HG02884 (cell line): Measurements from ENCODE around the gene PLEKHD1.
A peak's percentile ranks its signal among the peaks of the same experiment; 100 is the strongest.
"Not testable (repeated sequence)": the region's sequence is repeated elsewhere in the genome, so short reads cannot be mapped to it uniquely, and the experiment has no call there.

Experiments
- ATAC-seq: cut with Tn5 transposase; IDR thresholded peaks from one replicate; pipeline ENCODE4 v1.9.1; 2021; ENCODE audit warnings: mild to moderate bottlenecking, moderate library complexity; ENCODE audit not compliant: unreplicated experiment

The PLEKHD1 gene

GRCh38 chr14:69484444-69485314, at the start of gene PLEKHD1:
PLEKHD1 (plus strand) TSS chr14:69484728; CDS start chr14:69484966, 238 bp downstream.
- no peak for ATAC-seq

GRCh38 chr14:69439521-69440270, 44.8 kb upstream of the PLEKHD1 start:
- no peak for ATAC-seq

- ATAC-seq: peak; percentile 52
Observed at GRCh38 chr14:69441948-69442347, 42.6 kb upstream of the PLEKHD1 start.

- no peak for ATAC-seq
Observed at GRCh38 chr14:69443296-69443805, 41.2 kb upstream of the PLEKHD1 start.

- ATAC-seq: no peak
Observed at GRCh38 chr14:69449216-69449615, 35.3 kb upstream of the PLEKHD1 start.

GRCh38 chr14:69451941-69452340, 32.6 kb upstream of the PLEKHD1 start:
- ATAC-seq: no peak

GRCh38 chr14:69458350-69458749, 26.2 kb upstream of the PLEKHD1 start:
- ATAC-seq: no peak

- ATAC-seq: no peak
Observed at GRCh38 chr14:69459122-69459521, 25.4 kb upstream of the PLEKHD1 start.

GRCh38 chr14:69460093-69460701, 24.3 kb upstream of the PLEKHD1 start:
- ATAC-seq: no peak

- no peak for ATAC-seq
Observed at GRCh38 chr14:69464379-69464778, 20.1 kb upstream of the PLEKHD1 start.

- no peak for ATAC-seq
Observed at GRCh38 chr14:69464829-69465228, 19.7 kb upstream of the PLEKHD1 start.

- no peak for ATAC-seq
Observed at GRCh38 chr14:69468949-69469348, 15.6 kb upstream of the PLEKHD1 start.

- ATAC-seq: no peak
Observed at GRCh38 chr14:69471436-69471835, 13.1 kb upstream of the PLEKHD1 start.

GRCh38 chr14:69471916-69472315, 12.6 kb upstream of the PLEKHD1 start:
- no peak for ATAC-seq

GRCh38 chr14:69473260-69473659, 11.3 kb upstream of the PLEKHD1 start:
- ATAC-seq: no peak

- ATAC-seq: no peak
Observed at GRCh38 chr14:69473946-69474345, 10.6 kb upstream of the PLEKHD1 start.

GRCh38 chr14:69475194-69475818, 9.2 kb upstream of the PLEKHD1 start:
- ATAC-seq: no peak

GRCh38 chr14:69476824-69477450, 7.6 kb upstream of the PLEKHD1 start:
- not testable (repeated sequence) for ATAC-seq

- ATAC-seq: not testable (repeated sequence)
Observed at GRCh38 chr14:69478055-69478454, 6.5 kb upstream of the PLEKHD1 start.

GRCh38 chr14:69479696-69480095, 4.8 kb upstream of the PLEKHD1 start:
- no peak for ATAC-seq
